ENCODE measurements around the gene CAV2.

CAV2 gene

DNA sequence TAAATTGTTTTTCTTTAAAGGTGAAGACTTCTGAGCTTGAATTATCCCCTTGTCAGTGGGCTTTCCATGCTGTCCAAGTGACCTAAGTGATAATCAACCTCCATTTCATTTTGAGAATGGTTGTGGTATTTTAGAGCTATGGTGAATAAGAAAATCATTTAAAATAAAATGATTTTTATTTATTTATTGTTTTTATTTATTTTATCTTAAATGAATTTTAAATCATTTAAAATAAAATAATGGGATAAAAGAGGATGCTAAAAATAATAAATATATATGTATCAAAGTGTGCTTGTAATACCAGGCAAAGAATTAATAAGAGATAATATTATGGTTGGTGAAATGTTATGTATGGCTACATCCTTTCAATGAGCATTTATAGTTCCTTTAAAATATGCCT is 49.8 kb downstream of the CAV2 start:
- TF ChIP-seq, protein P1, sequence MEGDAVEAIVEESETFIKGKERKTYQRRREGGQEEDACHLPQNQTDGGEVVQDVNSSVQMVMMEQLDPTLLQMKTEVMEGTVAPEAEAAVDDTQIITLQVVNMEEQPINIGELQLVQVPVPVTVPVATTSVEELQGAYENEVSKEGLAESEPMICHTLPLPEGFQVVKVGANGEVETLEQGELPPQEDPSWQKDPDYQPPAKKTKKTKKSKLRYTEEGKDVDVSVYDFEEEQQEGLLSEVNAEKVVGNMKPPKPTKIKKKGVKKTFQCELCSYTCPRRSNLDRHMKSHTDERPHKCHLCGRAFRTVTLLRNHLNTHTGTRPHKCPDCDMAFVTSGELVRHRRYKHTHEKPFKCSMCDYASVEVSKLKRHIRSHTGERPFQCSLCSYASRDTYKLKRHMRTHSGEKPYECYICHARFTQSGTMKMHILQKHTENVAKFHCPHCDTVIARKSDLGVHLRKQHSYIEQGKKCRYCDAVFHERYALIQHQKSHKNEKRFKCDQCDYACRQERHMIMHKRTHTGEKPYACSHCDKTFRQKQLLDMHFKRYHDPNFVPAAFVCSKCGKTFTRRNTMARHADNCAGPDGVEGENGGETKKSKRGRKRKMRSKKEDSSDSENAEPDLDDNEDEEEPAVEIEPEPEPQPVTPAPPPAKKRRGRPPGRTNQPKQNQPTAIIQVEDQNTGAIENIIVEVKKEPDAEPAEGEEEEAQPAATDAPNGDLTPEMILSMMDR (IDR thresholded peaks at IDR 0.05; ENCODE audit: control insufficient read depth, insufficient read depth, low read depth, low read length, missing control alignments): no peak
- no peak for DNase-seq (ENCODE audit: low read depth)
- H3K4me3 ChIP-seq (ENCODE audit: control insufficient read depth, low read depth, low read length): no peak overlapping the region

DNA sequence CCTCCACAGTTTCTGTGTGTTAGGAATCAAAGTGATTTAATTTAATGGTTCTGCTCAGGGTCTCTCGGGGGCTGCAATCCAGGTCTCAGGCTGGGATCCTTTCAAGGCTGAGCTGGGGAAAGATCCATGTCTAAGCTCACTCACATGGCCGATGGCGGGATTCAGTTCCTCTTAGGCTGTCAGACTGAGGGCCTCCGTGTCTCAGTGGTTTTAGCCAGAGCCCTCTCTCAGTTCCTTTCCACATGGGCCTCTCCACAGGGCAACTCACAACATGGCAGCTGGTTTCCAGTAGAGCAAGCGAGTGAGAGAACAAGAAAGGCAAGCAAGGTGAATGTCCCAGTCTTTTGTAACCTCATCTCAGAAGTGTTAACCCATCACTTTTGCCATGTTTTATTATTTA is 52.2 kb downstream of the CAV2 start:
- H3K4me3 ChIP-seq (ENCODE audit: control insufficient read depth, low read depth, low read length): no peak overlapping the region
- TF ChIP-seq, protein P1 (IDR thresholded peaks at IDR 0.05; ENCODE audit: control insufficient read depth, insufficient read depth, low read depth, low read length, missing control alignments): no peak
- DNase-seq (ENCODE audit: low read depth): no peak

DNA sequence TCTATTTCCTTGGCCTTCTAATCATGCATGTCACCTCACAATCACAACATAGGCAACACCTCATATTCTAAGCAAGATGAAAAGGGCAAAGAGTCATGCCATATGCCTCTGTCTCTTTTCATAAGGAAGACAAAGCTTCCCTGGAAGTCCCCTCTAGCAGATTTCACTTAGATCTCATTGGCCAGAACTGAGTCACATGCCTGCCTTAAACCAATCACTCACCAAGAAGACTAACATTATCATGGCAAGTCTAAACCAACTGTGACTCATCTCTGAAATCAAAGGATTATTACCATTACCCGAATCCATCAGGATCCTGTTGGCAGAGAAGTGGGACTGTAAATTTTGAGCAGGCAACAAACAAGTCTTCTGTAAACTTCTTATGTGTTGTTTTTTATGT is 53.1 kb downstream of the CAV2 start:
- DNase-seq (ENCODE audit: low read depth): no peak
- no peak overlapping the region for H3K4me3 ChIP-seq (ENCODE audit: control insufficient read depth, low read depth, low read length)
- TF ChIP-seq, protein P1 (IDR thresholded peaks at IDR 0.05; ENCODE audit: control insufficient read depth, insufficient read depth, low read depth, low read length, missing control alignments): no peak

DNA sequence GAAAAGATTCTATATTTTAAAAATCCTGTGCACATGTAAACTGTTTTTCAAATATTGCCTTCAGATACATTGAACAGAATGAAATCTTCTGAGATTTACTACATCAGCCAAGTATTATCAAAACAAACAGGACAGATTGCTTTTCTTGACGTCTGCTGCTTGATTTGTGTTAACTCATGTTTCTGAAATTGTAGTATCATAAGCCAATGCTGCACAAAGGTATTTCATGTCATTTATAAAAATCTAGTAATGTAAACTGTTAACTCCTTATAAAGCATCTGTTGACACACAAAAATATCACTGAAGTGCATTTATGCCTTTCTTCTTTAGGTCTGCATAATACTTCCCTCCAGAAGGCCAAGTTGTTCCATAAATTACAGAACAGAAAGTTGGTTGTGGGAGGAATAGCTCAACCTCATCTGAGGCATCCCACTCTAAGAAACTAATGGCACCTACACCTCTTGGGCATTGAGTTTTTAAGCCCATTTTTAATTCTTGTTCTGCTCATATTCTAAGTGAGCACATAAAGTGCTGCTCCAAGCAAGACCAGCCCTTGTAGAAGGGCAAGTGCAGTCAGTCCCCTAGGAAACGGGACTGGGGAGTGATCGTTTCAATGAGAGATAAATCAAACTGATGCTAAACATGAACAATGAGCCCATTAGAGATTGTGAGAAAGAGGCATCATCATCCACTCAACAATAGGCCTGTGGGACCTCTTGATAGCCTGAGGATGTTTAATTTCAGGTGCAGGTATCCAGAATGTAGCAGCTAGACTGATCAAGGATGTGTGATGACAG is 53.8 kb downstream of the CAV2 start:
- DNase-seq (ENCODE audit: low read depth): no peak
- H3K4me3 ChIP-seq (ENCODE audit: control insufficient read depth, low read depth, low read length): no peak overlapping the region
- TF ChIP-seq, protein P1 (IDR thresholded peaks at IDR 0.05; ENCODE audit: control insufficient read depth, insufficient read depth, low read depth, low read length, missing control alignments): no peak

DNA sequence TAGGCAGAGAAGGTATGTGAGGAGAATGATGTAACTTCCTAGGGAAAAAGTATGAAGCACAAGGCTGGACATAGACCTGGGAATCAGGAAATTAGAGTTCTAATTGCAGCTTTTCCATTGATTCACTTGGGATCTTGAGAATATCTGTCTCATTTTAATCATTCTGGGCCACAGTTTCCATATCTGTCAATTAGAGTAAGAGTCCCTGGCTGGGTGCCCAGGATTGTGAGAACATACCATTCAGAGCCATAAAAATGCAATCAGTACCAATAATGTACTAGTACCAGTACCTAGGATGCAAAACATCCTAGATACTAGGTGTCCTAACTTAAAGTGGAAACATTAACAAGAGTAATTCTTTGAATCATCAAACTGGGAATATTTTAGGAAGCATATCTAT is 54.9 kb downstream of the CAV2 start:
- TF ChIP-seq, protein P1 (IDR thresholded peaks at IDR 0.05; ENCODE audit: control insufficient read depth, insufficient read depth, low read depth, low read length, missing control alignments): no peak
- no peak overlapping the region for H3K4me3 ChIP-seq (ENCODE audit: control insufficient read depth, low read depth, low read length)
- no peak for DNase-seq (ENCODE audit: low read depth)

DNA sequence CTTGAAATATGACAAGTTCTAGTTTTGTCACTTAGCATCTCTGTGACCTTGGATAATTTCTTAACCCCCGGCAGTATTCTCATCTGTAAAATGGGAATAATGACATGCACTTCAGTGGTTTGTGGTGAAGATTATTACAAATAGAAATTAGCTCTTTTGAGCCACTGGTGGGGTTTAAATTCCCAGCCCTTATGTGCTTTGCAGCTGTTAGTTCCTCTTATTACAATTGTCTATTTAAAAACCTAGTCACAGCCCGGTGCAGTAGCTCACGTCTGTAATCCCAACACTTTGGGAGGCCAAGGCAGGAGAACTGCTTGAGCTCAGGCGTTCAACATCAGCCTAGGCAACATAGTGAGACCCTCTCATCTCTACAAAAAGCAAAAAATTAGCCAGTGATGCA is 55.4 kb downstream of the CAV2 start:
- H3K4me3 ChIP-seq (ENCODE audit: control insufficient read depth, low read depth, low read length): no peak overlapping the region
- TF ChIP-seq, protein P1 (IDR thresholded peaks at IDR 0.05; ENCODE audit: control insufficient read depth, insufficient read depth, low read depth, low read length, missing control alignments): no peak
- no peak for DNase-seq (ENCODE audit: low read depth)
